Endothelial cell of umbilical vein (primary cell): ENCODE results near the gene SRGAP1.

Experiments used
- CTCF ChIP-seq, 2 donors: IDR thresholded peaks; 1 replicate in 1 of 2; 2 replicates in 1 of 2; pipeline ENCODE4 v1.5.1; 2011; ENCODE audit warnings: low read length in 2 of 2, mild to moderate bottlenecking in 2 of 2, moderate library complexity in 2 of 2, control low read depth in 1 of 2, inconsistent platforms in 1 of 2, low read depth in 1 of 2; ENCODE audit not compliant: insufficient read depth in 1 of 2; ENCODE audit errors: extremely low read depth in 1 of 2
- EZH2 ChIP-seq: IDR thresholded peaks from 2 replicates; pipeline ENCODE4 v1.6.1; 2012; ENCODE audit warnings: borderline replicate concordance, low read depth, mild to moderate bottlenecking, moderate library complexity, low read length, inconsistent platforms; ENCODE audit not compliant: severe bottlenecking
- JUN ChIP-seq: IDR thresholded peaks from 2 replicates; pipeline ENCODE4 v1.6.1; 2011; ENCODE audit warnings: borderline replicate concordance, low read depth; ENCODE audit not compliant: insufficient read length, insufficient read depth
- MAX ChIP-seq: IDR thresholded peaks from 2 replicates; pipeline ENCODE4 v1.6.1; 2011; ENCODE audit not compliant: insufficient read depth, insufficient read length
- POLR2A ChIP-seq: IDR thresholded peaks from 2 replicates; pipeline ENCODE4 v1.6.1; 2012; ENCODE audit warnings: low read depth, mild to moderate bottlenecking, control low read depth, low read length
- POLR2AphosphoS5 ChIP-seq: IDR thresholded peaks from 2 replicates; pipeline ENCODE4 v1.6.1; 2012; ENCODE audit warnings: low read depth, mild to moderate bottlenecking, control low read depth, low read length, moderate library complexity; ENCODE audit not compliant: insufficient read depth

DNA sequence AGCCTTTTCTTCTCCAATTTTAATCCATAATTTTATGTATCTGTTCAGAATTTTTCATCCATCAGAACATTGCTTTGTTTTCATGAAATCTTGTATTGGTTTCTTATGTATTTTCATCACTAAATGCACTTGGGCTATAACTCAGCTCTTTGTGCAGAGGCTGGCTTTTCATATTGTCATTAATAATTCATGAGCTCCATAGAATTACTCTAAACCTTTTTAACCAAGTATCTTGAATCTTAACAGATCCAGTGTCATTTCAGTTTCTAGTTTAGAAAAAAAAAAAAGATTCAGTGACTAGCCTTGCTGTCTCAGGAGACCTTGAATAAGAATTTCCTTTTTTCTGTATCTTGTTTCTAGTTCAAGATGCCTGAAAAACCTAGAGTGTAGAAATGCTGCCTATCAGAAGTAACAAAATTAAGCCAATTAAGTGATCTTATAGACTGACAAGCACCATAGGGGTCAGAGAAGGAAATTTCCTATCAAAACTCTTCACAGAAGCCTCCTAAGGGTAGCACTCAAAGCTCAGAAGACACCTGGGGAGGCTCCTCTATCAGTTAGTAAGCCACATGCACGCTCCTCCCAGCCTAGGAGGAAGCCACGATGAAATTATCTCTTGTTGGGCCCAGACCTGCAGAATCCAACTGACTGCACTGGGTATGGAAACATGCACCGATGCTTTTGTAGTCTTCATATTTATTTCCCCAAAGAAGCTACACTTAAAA is 214.2 kb downstream of the SRGAP1 start:
- TF ChIP-seq POLR2A (no peak), POLR2AphosphoS5 (no peak), CTCF (IDR thresholded peaks at IDR 0.05; ENCODE audit: extremely low read depth in 1 of 2, insufficient read depth in 1 of 2, low read depth in 1 of 2, low read length in 2 of 2) (no peak), EZH2 (no peak), JUN (no peak), MAX (no peak)
